ES-I3 (cell line): ENCODE results near the gene MYH11.
"Not testable (repeated sequence)": the region's sequence is repeated elsewhere in the genome, so short reads cannot be mapped to it uniquely, and the experiment has no call there.

Source experiments
- H3K36me3 ChIP-seq: 2 replicates; pipeline ENCODE4 v1.6.1; 2013; ENCODE audit warnings: mild to moderate bottlenecking, low read length, control low read depth, moderate library complexity; ENCODE audit not compliant: insufficient read depth
- H3K4me1 ChIP-seq: 2 replicates; pipeline ENCODE4 v1.6.1; 2013; ENCODE audit warnings: mild to moderate bottlenecking, control low read depth, low read length; ENCODE audit not compliant: insufficient read depth
- H3K9ac ChIP-seq: 2 replicates; pipeline ENCODE4 v1.6.1; 2013; ENCODE audit warnings: low read depth, mild to moderate bottlenecking, low read length, moderate library complexity
- H3K9me3 ChIP-seq: 2 replicates; pipeline ENCODE4 v1.6.1; 2013; ENCODE audit warnings: mild to moderate bottlenecking, low read length, moderate library complexity; ENCODE audit not compliant: control insufficient read depth, insufficient read depth

The MYH11 gene

DNA sequence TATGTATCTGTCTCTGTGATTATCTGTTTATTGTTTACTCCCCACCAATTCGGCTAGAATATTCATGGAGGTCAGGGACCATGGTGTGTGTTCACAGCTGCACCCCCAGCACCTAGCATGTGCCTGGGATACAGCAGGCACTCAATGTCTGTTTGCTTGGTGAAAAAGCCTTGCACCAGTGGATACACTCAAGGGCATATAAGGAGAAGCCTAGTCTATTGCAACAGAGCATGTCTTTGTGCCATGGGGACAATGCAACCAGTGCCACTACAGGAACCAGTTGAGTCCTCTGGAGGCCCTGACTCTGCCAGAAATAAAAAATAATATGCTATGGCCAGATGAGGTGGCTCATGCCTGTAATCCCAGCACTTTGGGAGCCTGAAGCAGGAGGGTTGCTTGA lies 113.2 kb downstream of the MYH11 start:
- Histone ChIP-seq H3K36me3 (no peaks in the 10 kb centered on the region), H3K9me3 (no peaks in the 10 kb centered on the region; the same call in 1 of the 2 replicates), H3K4me1 (no peaks in the 10 kb centered on the region), H3K9ac (no peak overlapping the region)

DNA sequence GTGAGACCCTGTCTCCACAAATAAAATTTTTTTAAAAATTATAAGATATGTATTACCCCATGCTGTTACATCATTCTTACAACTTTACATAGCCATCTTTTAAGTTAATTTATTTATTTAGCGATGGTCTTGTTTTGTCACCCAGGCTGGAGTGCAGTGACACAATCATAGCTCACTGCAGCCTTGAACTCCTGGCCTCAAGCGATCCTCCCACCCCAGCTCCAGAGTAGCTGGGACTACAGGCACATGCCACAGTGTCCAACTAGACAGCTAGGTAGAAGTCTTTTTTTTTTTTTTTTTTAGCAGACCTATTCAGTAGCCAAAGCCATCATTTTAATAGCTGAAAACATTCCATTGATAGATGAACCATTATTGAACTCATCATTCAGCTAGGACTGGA lies 114.1 kb downstream of the MYH11 start:
- Histone ChIP-seq H3K9me3 (no peaks in the 10 kb centered on the region; the same call in 1 of the 2 replicates), H3K9ac (no peak overlapping the region), H3K4me1 (no peaks in the 10 kb centered on the region), H3K36me3 (no peaks in the 10 kb centered on the region)

DNA sequence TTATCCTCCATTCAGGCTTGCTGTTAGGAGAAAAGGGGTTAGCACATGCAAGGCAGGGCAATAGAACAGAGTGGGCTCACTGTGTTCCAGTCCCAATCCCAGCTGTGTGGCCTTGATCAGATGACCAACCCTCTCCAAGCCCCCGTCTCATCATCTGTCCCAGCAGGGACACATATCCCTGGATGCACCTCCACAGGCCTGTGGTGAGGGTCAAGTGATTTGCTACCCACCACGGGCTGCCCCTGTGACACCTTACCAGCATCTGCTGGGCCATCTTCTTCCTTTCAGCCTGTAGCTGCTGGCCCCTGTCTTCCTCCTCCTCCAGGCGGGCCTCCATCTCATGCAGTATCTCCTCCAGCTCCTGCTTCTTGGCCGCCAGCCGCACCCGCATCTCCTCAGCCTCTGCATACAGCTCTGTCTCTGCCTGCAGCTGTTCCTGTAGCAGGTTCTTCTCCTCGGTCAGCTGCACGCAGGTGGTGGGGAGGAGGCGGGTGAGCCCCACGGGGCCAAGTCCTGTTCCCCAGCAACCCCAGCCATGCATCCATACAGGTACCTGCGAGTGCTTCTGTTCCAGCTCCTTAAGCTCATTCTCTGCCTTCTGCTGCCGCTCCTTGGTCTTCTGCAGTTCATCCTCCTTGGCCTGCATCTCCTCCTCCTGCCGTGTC lies 115.5 kb downstream of the MYH11 start:
- no peaks in the 10 kb centered on the region; the same call in 1 of the 2 replicates for H3K9me3 ChIP-seq
- H3K4me1 ChIP-seq, result no peaks in the 10 kb centered on the region
- no peak overlapping the region for H3K9ac ChIP-seq
- no peaks in the 10 kb centered on the region for H3K36me3 ChIP-seq

DNA sequence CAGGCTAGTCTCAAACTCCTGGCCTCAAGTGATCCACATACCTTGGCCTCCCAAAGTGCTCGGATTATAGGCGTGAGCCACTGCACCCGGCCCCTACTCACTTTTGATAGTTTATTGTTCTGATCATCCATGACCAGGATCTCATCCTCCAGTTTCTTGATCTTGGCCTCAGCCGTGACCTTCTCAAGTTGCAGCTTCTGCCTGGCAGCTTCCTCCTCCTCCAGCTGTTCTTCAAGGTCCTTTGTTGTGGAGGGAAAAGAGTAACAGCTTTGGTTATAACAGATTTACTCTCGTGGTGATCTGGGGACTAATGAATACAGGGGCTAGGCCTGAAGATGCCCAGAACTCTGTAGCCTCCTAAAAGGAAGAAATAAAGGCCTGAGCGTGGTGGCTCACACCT lies 116.9 kb downstream of the MYH11 start:
- H3K9ac ChIP-seq, result no peak overlapping the region
- no peaks in the 10 kb centered on the region; the same call in 1 of the 2 replicates for H3K9me3 ChIP-seq
- no peaks in the 10 kb centered on the region for H3K4me1 ChIP-seq
- no peaks in the 10 kb centered on the region for H3K36me3 ChIP-seq

DNA sequence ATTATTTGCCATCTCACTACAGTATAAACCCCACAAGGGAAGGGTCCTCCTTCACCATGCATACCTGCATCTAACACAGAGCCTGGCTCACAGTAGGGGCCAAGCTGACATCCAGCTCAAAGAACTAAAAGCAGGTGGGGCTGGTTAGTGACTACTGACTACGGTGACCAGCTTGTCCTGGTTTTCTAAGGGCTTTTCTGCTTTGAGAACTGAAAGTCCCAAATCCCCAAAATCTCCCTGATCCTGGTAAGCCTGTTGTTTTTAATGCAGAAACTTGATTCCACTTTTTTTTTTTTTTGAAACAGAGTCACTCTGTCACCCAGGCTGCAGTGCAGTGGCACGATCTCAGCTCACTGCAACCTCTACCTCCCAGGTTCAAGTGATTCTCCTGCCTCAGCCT lies 117.4 kb downstream of the MYH11 start:
- no peak overlapping the region for H3K9ac ChIP-seq
- H3K4me1 ChIP-seq, result no peaks in the 10 kb centered on the region
- no peaks in the 10 kb centered on the region for H3K36me3 ChIP-seq
- H3K9me3 ChIP-seq, result no peaks in the 10 kb centered on the region; the same call in 1 of the 2 replicates

DNA sequence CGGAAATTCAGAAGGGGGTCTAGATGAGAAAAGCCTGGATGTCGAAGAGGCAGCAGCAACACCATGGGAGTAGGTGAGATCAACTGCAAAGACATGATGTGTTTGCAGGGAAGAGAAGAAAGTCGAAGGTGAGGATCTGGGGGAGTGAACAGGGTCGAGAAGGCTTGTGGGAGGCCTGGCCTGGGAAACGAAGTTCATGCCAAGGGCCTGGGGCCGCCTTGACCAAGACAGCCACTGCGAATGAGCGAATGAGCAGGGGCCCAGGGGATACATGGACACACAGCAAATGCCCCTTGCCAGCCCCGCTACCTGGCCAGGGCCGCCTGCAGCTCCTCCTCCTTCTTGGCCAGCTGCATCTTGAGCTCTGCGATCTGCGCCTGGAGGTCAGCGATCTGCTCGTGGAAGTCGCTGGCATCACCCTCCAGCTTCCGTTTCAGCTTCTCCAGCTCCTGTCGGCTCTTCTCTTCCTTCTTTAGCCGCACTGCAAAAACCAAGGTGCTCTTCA lies 119.6 kb downstream of the MYH11 start:
- H3K36me3 ChIP-seq, result no peaks in the 10 kb centered on the region
- H3K4me1 ChIP-seq, result no peaks in the 10 kb centered on the region
- H3K9me3 ChIP-seq, result no peaks in the 10 kb centered on the region; the same call in 1 of the 2 replicates
- H3K9ac ChIP-seq, result no peak overlapping the region

DNA sequence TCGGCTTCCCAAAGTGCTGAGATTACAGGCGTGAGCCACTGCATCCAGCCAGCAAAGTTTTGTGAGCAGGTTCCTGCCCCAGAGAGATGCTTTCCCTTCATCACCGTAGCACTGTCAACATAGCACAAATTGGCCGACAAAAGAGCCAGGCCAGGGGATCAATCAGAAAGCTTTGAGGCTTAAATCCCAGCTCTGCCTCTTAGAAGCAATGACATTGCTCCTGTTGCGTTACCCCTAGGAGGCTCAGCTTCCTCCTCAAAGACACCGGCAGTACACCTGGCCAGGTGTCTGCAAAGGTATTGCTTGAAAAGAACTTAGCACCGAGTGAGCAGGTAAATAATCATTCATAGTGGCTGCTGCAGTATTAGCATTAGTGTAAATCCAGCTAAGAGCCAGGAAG lies 120.3 kb downstream of the MYH11 start:
- no peaks in the 10 kb centered on the region for H3K4me1 ChIP-seq
- H3K9me3 ChIP-seq, result no peaks in the 10 kb centered on the region; the same call in 1 of the 2 replicates
- H3K36me3 ChIP-seq, result no peaks in the 10 kb centered on the region; the same call in 1 of the 2 replicates

DNA sequence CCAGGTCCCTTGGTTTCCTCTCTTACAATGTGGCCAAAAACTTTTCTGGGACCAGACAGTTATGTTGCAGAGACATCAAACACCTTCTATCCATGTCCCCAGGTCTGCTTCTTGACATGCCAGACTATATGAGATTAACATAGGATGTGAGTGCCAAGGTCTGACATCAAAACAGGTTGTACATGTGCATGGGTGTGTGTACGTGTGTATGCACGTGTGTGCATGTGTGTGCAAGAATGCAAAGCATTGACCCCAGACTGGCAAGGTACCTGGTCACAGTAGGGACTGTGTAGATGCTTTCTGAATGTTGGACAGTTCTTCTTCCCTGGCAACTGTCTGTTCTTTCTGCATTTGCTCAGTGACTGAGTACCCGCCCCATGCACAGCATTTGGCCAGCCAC lies 121.2 kb downstream of the MYH11 start:
- Histone ChIP-seq H3K36me3 (no peaks in the 10 kb centered on the region; the same call in 1 of the 2 replicates), H3K9ac (no peak overlapping the region), H3K4me1 (no peaks in the 10 kb centered on the region), H3K9me3 (no peaks in the 10 kb centered on the region)

More for the DNA sequence above, 120.3 kb downstream of the MYH11 start:
- H3K9ac ChIP-seq, result no peak overlapping the region

DNA sequence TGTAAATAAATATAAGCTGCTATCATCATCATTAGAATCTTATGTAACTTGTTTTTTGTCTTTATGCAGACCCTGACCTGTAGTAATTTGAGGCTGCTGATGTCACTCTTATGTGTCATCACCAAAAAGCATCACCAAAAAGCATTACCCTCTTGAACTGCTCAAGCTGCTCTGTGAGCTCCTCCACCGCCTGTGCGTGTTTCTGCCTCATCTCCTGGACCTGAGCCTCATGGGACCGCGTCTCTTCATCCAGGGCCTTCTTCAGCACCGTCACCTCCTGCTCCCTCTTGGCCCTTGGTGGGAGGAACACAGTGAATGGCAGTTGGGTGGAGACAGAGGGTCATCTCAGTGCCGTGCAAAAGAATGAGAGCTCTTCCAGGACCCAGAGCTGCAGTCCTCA lies 124.4 kb downstream of the MYH11 start:
- Histone ChIP-seq H3K36me3 (no peaks in the 10 kb centered on the region; the same call in 1 of the 2 replicates), H3K9me3 (no peaks in the 10 kb centered on the region), H3K4me1 (no peaks in the 10 kb centered on the region), H3K9ac (no peak overlapping the region)

DNA sequence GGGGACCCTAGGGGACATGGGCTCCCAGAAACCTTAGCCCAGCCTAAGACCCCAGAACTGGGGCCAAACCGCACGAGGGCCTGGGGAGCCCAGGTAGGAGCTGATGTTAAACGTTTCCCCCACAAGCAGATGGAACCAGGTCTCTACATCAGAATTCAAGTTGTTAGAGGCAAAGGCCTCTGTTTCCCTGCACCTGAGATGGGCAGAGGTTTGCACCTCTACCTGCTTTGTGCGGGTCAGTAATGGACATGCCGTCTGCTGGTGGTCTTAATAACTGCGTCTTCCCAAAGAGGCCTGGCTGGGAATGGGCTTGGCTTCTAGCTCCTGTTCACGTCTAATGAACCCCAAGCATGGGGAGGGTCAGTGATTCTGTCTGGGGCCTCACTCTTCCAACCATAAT lies 127.7 kb downstream of the MYH11 start:
- no peaks in the 10 kb centered on the region; the same call in 1 of the 2 replicates for H3K36me3 ChIP-seq
- no peak overlapping the region for H3K9ac ChIP-seq
- H3K4me1 ChIP-seq, result no peaks in the 10 kb centered on the region
- H3K9me3 ChIP-seq, result no peaks in the 10 kb centered on the region

DNA sequence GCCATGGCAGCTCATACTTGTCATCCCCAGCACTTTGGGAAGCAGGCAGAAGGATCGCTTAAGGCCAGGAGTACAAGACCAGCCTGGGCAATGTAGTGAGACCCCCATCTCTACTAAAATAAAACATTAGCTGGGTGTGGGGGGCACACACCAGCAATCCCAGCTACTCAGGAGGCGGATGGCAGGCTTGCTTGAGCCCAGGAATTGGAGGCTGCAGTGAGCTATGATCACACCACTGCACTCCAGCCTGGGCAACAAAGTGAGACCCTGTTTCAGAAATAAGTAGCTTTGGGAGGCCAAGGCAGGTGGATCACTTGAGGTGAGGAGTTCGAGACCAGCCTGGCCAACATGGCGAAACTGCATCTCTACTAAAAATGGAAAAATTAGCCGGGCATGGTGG lies 129.1 kb downstream of the MYH11 start:
- not testable (repeated sequence) for H3K36me3 ChIP-seq, H3K9me3 ChIP-seq, H3K9ac ChIP-seq, H3K4me1 ChIP-seq

DNA sequence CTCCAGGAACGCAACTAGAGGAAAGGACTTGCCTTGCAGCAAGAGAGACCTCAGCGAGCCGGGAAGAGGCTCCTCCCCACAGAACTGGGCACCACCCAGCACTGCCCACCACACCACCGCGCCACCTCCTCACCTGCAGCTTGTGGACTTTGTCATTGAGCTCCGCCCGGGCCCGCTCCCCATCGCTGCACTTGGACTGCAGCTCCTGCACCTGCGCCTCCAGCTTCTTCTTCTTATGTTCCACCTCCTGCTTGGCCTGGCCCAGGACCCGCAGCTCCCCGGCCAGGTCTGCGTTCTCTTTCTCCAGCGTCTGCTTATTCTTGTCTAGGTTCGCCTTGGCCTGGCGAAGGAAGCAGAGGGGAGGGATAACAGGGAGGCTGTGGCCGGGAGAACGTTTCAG lies 130.1 kb downstream of the MYH11 start:
- no peak overlapping the region for H3K9ac ChIP-seq
- H3K36me3 ChIP-seq, result no peaks in the 10 kb centered on the region; the same call in 1 of the 2 replicates
- no peaks in the 10 kb centered on the region for H3K4me1 ChIP-seq

DNA sequence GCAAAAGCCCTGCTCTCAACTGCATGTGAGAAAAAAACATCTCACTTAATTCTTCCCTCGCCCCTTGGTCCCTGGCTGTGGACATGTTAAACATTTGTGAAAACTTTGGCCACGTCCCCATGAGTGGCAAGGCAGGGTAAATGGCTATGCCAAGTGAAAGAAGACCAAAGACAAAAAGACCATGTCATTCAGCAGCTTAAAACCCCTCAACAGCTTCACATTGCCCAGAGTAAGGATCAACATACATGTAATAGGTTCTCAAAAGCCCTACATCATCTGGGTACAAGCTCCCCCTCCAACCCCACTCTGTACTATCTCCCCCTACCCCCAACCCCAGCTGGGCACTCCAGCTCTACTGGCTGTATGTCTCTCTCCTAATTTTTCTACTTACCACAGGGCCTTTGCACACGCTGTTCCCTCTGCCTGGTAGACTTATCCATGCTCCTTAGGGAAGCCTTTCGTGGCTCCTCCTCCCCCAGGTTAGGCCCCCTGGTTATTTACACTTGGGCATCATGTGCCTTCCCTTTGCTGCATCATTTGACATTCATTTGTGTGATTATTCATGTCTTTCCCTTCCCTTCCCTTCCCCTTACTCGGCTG lies 131.1 kb downstream of the MYH11 start:
- Histone ChIP-seq H3K9me3 (no peaks in the 10 kb centered on the region), H3K36me3 (no peaks in the 10 kb centered on the region; the same call in 1 of the 2 replicates), H3K4me1 (no peaks in the 10 kb centered on the region), H3K9ac (no peak overlapping the region)

More for the DNA sequence above, 130.1 kb downstream of the MYH11 start:
- H3K9me3 ChIP-seq, result no peaks in the 10 kb centered on the region

DNA sequence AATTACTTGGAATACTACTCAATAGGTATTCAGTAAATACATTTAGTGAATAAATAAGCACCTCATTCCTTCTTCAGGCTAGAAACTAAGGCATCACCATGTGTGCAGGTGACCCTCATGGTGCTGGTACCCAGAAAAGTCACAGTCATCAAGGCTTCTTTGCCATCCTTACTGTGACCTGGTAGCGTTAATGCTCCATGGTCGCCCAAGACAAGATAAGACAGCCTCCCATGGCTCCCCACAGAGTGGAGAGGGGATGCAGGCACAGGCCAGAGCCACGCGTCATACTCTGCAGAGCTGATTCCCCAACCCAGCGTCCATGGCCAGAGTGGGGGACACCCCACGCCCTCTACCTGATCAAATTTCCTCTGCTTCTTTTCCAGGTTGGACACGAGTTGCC lies 133.0 kb downstream of the MYH11 start:
- Histone ChIP-seq H3K36me3 (no peaks in the 10 kb centered on the region; the same call in 1 of the 2 replicates), H3K9ac (no peak overlapping the region), H3K9me3 (no peaks in the 10 kb centered on the region), H3K4me1 (no peaks in the 10 kb centered on the region)

DNA sequence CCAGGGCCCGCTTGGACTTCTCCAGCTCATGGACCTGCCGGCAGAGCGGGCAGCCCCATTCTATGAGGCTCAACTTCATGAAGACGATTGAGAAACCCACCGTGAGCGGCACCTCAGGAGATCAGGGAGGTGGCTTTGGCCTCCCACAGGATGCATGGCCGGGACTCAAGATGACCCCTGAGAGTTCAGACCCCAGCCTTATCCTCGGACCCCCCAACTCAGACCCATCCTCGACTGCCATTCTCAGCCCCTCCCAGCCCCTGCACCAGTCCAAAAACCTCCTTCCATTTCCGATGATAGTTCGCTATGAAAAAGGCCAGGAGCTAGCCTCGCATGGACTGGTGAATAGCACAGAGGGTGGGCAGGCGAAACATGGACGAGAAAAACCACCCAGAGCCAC lies 135.8 kb downstream of the MYH11 start:
- Histone ChIP-seq H3K4me1 (no peaks in the 10 kb centered on the region), H3K36me3 (no peaks in the 10 kb centered on the region), H3K9ac (no peak overlapping the region), H3K9me3 (no peaks in the 10 kb centered on the region)
